Stimulated activated memory B cell treated with anti-CD40 and anti-IgM and Interleukin-4, amounts not matched to agents 10 μg/mL and 1 μg/mL and 100 μg/mL, for 72 hours (primary cell): ENCODE measurements around the gene RBM20.

Source experiments
- ATAC-seq: fragments of 150-1000 bp; cut with Tn5 transposase; 2 replicates; pipeline ENCODE4 v1.10.0; 2021
- H3K27ac Mint-ChIP-seq: one replicate; pipeline ENCODE4 v1.8.0; 2022; ENCODE audit warnings: mild to moderate bottlenecking, mixed read lengths
- H3K27me3 Mint-ChIP-seq: one replicate; pipeline ENCODE4 v1.8.0; 2022; ENCODE audit warnings: mixed read lengths
- H3K36me3 Mint-ChIP-seq: one replicate; pipeline ENCODE4 v1.8.0; 2022; ENCODE audit warnings: mixed read lengths
- H3K4me1 Mint-ChIP-seq: one replicate; pipeline ENCODE4 v1.8.0; 2022; ENCODE audit warnings: mixed read lengths
- H3K4me3 Mint-ChIP-seq: one replicate; pipeline ENCODE4 v1.8.0; 2022; ENCODE audit warnings: mild to moderate bottlenecking, moderate library complexity, mixed read lengths
- H3K9me3 Mint-ChIP-seq: one replicate; pipeline ENCODE4 v1.8.0; 2022; ENCODE audit warnings: mixed read lengths

The RBM20 gene

GRCh38 chr10:110775406-110775805, 131.3 kb downstream of the RBM20 start:
- no peaks in the 10 kb centered on the region for H3K9me3 Mint-ChIP-seq
- H3K36me3 Mint-ChIP-seq: no peaks in the 10 kb centered on the region
- H3K4me3 Mint-ChIP-seq: no peak overlapping the region
- no peaks in the 10 kb centered on the region for H3K27me3 Mint-ChIP-seq
- no peak overlapping the region for H3K27ac Mint-ChIP-seq
- H3K4me1 Mint-ChIP-seq: peaks cover 27% of the 10 kb centered on the region
- no peak for ATAC-seq

GRCh38 chr10:110777017-110777416, 132.9 kb downstream of the RBM20 start:
- Mint-ChIP-seq H3K36me3 (no peaks in the 10 kb centered on the region), H3K27me3 (no peaks in the 10 kb centered on the region), H3K9me3 (no peaks in the 10 kb centered on the region), H3K4me1 (peaks cover 19% of the 10 kb centered on the region), H3K4me3 (no peak overlapping the region), H3K27ac (no peak overlapping the region)
- no peak for ATAC-seq

- ATAC-seq: no peak
- H3K27me3 Mint-ChIP-seq: no peaks in the 10 kb centered on the region
- no peaks in the 10 kb centered on the region for H3K9me3 Mint-ChIP-seq
- H3K36me3 Mint-ChIP-seq: no peaks in the 10 kb centered on the region
- H3K4me3 Mint-ChIP-seq: no peak overlapping the region
- H3K27ac Mint-ChIP-seq: no peak overlapping the region
- peaks cover 19% of the 10 kb centered on the region for H3K4me1 Mint-ChIP-seq
These were observed 133.5 kb downstream of the RBM20 start for GRCh38 chr10:110777661-110778060.

GRCh38 chr10:110778211-110778610, 134.1 kb downstream of the RBM20 start:
- no peaks in the 10 kb centered on the region for H3K9me3 Mint-ChIP-seq
- ATAC-seq: no peak
- no peaks in the 10 kb centered on the region for H3K36me3 Mint-ChIP-seq
- H3K27ac Mint-ChIP-seq: no peak overlapping the region
- no peak overlapping the region for H3K4me3 Mint-ChIP-seq
- H3K4me1 Mint-ChIP-seq: peaks cover 19% of the 10 kb centered on the region
- H3K27me3 Mint-ChIP-seq: no peaks in the 10 kb centered on the region

DNA sequence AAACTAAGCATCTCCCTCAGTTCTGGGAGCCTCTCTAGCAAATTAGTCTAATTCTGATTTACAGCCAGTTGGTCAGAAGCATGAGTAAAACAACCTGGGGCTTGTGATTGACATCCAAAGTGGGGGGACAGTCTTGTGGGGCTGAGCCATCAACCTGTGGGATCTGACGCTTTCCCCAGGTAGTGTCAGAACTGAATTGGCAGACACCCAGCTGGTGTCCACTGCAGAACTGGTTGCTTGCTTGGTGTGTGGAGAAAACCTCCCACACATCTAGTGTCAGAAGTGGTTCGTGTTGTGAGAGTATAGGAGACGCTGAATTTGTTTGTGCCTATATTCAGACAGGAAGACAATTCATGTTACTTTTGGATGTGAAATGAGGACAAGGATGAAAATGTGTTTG, 135.4 kb downstream of the RBM20 start:
- no peaks in the 10 kb centered on the region for H3K9me3 Mint-ChIP-seq
- ATAC-seq: no peak
- no peak overlapping the region for H3K4me3 Mint-ChIP-seq
- no peaks in the 10 kb centered on the region for H3K27me3 Mint-ChIP-seq
- H3K36me3 Mint-ChIP-seq: no peaks in the 10 kb centered on the region
- peaks cover 10% of the 10 kb centered on the region for H3K4me1 Mint-ChIP-seq
- no peak overlapping the region for H3K27ac Mint-ChIP-seq

- H3K27me3 Mint-ChIP-seq: no peaks in the 10 kb centered on the region
- H3K27ac Mint-ChIP-seq: no peak overlapping the region
- peaks cover under 1% of the 10 kb centered on the region for H3K4me1 Mint-ChIP-seq
- no peaks in the 10 kb centered on the region for H3K36me3 Mint-ChIP-seq
- ATAC-seq: no peak
- H3K4me3 Mint-ChIP-seq: no peak overlapping the region
- H3K9me3 Mint-ChIP-seq: no peaks in the 10 kb centered on the region
These were observed 136.6 kb downstream of the RBM20 start for GRCh38 chr10:110780704-110781103.

DNA sequence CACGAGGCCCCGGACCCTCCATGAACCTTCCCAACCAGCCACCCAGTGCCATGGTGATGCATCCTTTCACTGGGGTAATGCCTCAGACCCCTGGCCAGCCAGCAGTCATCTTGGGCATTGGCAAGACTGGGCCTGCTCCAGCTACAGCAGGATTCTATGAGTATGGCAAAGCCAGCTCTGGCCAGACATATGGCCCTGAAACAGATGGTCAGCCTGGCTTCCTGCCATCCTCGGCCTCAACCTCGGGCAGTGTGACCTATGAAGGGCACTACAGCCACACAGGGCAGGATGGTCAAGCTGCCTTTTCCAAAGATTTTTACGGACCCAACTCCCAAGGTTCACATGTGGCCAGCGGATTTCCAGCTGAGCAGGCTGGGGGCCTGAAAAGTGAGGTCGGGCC, 137.0 kb downstream of the RBM20 start:
- H3K27ac Mint-ChIP-seq: no peak overlapping the region
- H3K4me3 Mint-ChIP-seq: no peak overlapping the region
- no peak for ATAC-seq
- no peaks in the 10 kb centered on the region for H3K9me3 Mint-ChIP-seq
- H3K27me3 Mint-ChIP-seq: no peaks in the 10 kb centered on the region
- no peaks in the 10 kb centered on the region for H3K36me3 Mint-ChIP-seq
- peaks cover 3% of the 10 kb centered on the region for H3K4me1 Mint-ChIP-seq

DNA sequence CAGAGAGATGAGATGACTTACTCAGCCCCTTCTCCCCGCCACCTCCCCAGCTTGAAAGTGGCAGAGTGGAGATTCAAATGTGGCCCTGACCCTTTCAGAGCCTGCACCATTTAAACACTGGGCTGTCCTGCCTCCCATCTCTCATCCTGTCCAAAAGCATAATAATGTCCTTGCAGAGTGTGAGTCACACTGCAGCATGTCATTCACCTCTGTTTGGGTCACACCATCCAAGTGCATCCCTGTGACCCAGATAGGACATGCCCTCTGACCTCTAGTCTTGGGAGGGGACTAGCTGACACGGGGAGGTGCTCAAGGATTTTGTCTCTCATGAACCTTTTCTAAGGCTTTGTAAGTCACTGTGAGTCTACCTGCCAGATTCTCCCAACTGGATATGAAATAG, 138.5 kb downstream of the RBM20 start:
- ATAC-seq: no peak
- no peak overlapping the region for H3K4me3 Mint-ChIP-seq
- no peak overlapping the region for H3K27ac Mint-ChIP-seq
- no peaks in the 10 kb centered on the region for H3K27me3 Mint-ChIP-seq
- H3K4me1 Mint-ChIP-seq: peaks cover 9% of the 10 kb centered on the region
- H3K9me3 Mint-ChIP-seq: no peaks in the 10 kb centered on the region
- H3K36me3 Mint-ChIP-seq: no peaks in the 10 kb centered on the region

- ATAC-seq: no peak
- Mint-ChIP-seq H3K4me1 (peaks cover 9% of the 10 kb centered on the region), H3K27ac (no peak overlapping the region), H3K36me3 (no peaks in the 10 kb centered on the region), H3K27me3 (no peaks in the 10 kb centered on the region), H3K4me3 (no peak overlapping the region), H3K9me3 (no peaks in the 10 kb centered on the region)
These were observed 139.5 kb downstream of the RBM20 start for GRCh38 chr10:110783509-110784107.

- no peak overlapping the region for H3K4me3 Mint-ChIP-seq
- H3K27me3 Mint-ChIP-seq: no peaks in the 10 kb centered on the region
- H3K27ac Mint-ChIP-seq: no peak overlapping the region
- no peaks in the 10 kb centered on the region for H3K36me3 Mint-ChIP-seq
- ATAC-seq: no peak
- no peaks in the 10 kb centered on the region for H3K9me3 Mint-ChIP-seq
- H3K4me1 Mint-ChIP-seq: peaks cover 9% of the 10 kb centered on the region
These were observed 140.1 kb downstream of the RBM20 start for GRCh38 chr10:110784198-110784597.

DNA sequence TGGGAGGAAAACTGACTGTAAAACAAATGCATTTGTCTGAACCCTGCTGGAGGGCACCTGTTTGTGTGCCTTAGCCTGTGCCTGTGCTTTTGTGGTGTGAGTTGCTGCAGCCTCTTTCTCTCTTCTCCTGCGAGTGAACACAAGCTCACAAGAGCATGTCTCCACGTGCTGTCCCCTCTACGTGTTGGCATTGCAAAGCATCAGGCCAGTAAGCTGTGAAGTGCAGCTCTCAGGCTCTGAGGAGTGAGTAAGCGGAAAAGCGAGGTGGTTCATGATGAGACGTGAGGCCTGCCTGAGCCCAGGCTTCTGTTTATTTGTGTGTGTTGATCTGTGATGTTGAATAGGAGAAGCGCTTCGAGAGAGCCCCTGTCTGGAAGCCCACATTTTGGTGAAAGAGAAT, 142.0 kb downstream of the RBM20 start:
- Mint-ChIP-seq H3K27me3 (no peaks in the 10 kb centered on the region), H3K36me3 (no peaks in the 10 kb centered on the region), H3K4me1 (peaks cover 9% of the 10 kb centered on the region), H3K27ac (peak overlapping the region; percentile 53), H3K9me3 (no peaks in the 10 kb centered on the region), H3K4me3 (no peak overlapping the region)
- ATAC-seq: no peak

DNA sequence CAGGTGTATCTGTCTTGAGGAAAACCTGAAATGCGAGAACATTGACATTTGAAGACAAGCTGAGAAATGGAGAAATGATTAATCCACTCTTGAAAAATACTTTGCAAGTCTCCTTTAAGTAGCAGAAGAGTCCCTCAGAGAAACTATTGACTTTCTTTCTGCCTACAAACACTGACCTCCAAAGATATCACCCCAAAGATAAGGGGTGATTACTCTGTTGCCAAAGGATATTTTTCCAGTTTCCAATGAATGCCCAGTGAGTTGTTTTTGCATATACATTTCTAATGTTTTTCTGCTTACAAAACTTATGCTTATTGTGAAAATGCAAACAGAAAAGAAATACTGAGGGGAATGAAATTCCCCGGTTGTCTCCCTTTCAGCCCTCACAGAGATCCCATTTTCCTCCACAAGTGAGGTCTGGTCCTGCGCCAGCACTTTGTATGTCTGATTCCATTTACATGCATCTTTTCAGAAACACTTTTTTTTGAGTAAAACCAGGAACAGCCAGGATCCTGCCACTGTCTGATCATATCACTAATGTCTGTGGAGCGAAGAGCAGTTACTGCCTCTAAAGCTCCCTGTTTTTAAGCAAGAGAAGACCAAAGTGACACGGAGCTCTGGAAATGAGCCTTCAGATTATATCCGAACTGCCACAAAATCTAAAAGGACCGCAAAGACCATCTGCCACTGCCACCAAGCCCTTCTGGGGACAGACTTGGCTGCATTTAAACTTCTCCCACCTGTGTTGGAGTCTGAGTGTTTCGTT, 144.7 kb downstream of the RBM20 start:
- ATAC-seq: no peak
- Mint-ChIP-seq H3K27me3 (no peaks in the 10 kb centered on the region), H3K36me3 (no peaks in the 10 kb centered on the region), H3K9me3 (no peaks in the 10 kb centered on the region), H3K4me3 (no peak overlapping the region), H3K4me1 (peaks cover 9% of the 10 kb centered on the region), H3K27ac (no peak overlapping the region)

- Mint-ChIP-seq H3K4me1 (peaks cover 9% of the 10 kb centered on the region), H3K36me3 (no peaks in the 10 kb centered on the region), H3K4me3 (no peak overlapping the region), H3K27ac (no peak overlapping the region), H3K9me3 (no peaks in the 10 kb centered on the region), H3K27me3 (no peaks in the 10 kb centered on the region)
- ATAC-seq: peak; percentile 72
These were observed 145.7 kb downstream of the RBM20 start for GRCh38 chr10:110789604-110790433.

GRCh38 chr10:110790913-110791506, 146.9 kb downstream of the RBM20 start:
- H3K27ac Mint-ChIP-seq: no peak overlapping the region
- H3K9me3 Mint-ChIP-seq: no peaks in the 10 kb centered on the region
- H3K4me3 Mint-ChIP-seq: no peak overlapping the region
- no peaks in the 10 kb centered on the region for H3K27me3 Mint-ChIP-seq
- peaks cover 8% of the 10 kb centered on the region for H3K4me1 Mint-ChIP-seq
- no peaks in the 10 kb centered on the region for H3K36me3 Mint-ChIP-seq
- ATAC-seq: no peak

GRCh38 chr10:110791541-110792073, 147.5 kb downstream of the RBM20 start:
- Mint-ChIP-seq H3K4me3 (no peak overlapping the region), H3K4me1 (peaks cover 2% of the 10 kb centered on the region), H3K36me3 (no peaks in the 10 kb centered on the region), H3K9me3 (no peaks in the 10 kb centered on the region), H3K27ac (no peak overlapping the region), H3K27me3 (no peaks in the 10 kb centered on the region)
- ATAC-seq: no peak
